Non-pigmented ciliary epithelial cell (primary cell): ENCODE data around the gene AFAP1L2.

ENCODE experiments used
- DNase-seq: peaks from one replicate; pipeline ENCODE4 v3.0.0-alpha.2; 2010; ENCODE audit warnings: low read depth

The AFAP1L2 gene

DNA sequence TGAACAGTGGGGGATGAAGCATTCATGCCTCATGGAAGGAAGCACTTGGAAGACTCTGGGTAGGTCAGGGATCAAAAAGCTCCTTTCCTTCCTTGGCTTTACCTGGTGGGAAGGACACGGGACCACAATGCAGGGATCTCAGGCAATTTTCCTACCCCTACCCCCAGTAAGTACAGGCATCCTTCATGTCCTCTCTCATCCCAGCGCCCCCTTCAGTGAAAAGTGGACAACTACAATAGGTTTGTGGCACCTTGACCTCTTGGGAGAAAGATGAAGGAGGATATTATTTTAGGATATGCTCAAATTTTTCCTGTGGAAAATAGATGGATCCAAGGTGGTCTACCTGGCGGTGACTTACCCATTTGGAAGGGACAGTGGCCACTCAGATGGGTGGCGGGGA, 16.5 kb downstream of the AFAP1L2 start:
- no peak for DNase-seq

DNA sequence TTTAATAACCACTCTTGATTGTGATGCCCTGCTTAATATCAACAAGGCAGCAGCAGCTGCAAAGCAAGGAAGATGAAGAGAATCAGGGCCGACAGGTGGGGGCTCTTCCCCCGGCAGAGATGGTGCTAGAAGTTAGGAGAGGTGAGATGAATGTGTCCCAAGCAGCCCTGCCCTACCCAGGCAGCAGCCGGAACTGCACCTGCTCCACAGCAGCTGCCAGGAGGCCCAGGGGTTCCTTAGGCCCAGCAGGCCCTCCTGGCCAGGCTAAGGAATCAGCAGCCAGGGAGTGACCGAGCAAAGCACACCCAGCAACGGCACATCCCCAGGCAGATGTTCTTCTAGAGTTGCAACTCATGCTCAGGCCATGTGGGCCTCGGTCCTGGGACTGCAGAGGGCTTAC, 17.9 kb downstream of the AFAP1L2 start:
- no peak for DNase-seq

- DNase-seq, result no peak
These were observed 18.7 kb downstream of the AFAP1L2 start for GRCh38 chr10:114385557-114385956.

- DNase-seq, result no peak
These were observed 19.7 kb downstream of the AFAP1L2 start for GRCh38 chr10:114384601-114385000.

- no peak for DNase-seq
These were observed 20.1 kb downstream of the AFAP1L2 start for GRCh38 chr10:114384181-114384580.

- DNase-seq, result no peak
These were observed 23.5 kb downstream of the AFAP1L2 start for GRCh38 chr10:114380797-114381196.

DNA sequence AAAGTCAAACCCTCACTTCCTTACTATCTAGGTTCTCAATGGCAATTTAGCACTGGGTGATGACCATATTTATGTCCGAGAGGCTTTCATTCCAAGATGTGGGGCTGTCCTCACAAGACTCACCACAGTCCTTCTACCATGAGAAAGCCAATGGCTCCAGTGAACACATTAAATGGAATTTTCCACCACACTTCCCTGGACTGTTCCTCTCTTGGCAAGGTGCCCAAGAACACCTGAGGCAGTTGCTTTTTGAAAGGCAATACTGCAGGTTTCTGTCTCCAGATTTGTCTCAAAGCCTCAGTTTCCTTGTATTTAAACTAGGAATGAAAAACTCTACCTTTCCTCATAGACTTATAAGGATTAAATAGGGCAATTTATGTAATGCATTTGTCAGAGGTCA, 24.2 kb downstream of the AFAP1L2 start:
- DNase-seq, result no peak

- no peak for DNase-seq
These were observed 24.7 kb downstream of the AFAP1L2 start for GRCh38 chr10:114379631-114380041.

DNA sequence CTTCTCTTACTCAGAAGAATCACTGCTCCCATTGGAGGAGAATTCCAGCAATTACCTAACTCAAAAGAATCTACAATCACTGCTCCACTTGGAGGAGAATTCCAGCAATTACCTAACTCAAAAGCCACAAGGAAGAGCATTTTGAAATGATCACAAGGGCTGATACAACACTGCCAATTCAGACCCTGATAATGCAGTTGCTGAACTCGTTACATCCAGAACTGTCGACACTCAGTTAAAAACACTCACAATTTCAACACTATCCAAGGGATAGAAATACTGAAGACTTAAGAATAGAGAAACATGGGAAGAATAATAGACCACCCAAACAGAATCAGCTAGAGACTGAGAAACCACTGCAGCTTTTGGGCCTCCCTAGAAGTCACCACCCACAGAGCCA, 27.8 kb downstream of the AFAP1L2 start:
- no peak for DNase-seq

DNA sequence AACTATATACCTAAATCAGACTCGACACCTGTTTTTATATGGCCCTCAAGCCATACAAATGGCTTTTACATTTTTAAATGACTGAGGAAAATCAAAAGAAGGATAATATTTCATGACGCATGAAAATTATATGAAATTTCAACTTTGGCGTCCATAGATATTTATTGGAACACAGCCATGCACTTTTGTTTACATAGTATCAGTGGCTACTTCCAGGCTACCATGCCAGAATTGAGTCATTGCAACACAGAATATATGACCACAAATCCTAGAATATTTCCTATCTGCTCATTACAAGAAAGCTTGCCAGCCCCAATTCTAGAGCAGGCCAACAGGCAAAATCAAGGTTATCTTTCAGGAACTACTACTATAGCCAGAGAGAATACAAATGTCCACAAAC, 29.3 kb downstream of the AFAP1L2 start:
- no peak for DNase-seq

DNA sequence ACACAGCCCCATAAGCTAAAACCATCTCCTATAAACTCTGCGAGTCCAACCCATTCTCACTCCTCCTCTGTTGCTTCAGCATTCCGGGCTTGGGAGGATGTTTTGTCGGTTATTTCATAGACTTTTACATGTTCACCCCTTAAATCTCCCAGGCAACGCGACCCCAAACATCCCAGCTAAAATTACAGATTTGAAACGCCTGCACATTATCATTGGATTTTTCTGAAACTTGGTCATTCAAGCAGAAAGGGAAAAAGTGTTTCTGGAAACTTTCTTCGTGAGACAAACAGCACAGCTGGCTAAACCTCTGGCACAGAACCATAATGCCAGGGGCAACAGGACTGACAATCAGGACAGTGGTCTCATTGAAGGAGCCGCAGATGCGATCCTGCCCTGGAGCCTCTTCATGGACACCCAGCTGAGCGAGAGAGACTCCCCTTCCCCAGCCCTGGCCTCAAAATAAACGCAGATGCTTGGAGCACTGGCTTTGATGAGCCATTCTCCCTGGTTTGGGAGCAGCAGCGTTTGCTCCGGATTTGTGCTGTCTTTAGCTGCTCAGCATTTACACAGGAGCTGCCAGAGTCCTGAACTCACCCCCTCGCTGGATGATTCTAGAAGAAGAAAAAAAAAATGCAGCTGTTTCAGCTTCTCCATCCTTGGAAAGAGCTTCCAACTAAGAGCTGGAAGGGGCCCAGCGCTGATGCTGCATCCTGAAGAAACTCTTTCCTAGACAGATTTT, 30.1 kb downstream of the AFAP1L2 start:
- DNase-seq, result no peak

- no peak for DNase-seq
These were observed 30.7 kb downstream of the AFAP1L2 start for GRCh38 chr10:114373631-114374030.

- DNase-seq, result no peak
These were observed 31.3 kb downstream of the AFAP1L2 start for GRCh38 chr10:114372995-114373394.

DNA sequence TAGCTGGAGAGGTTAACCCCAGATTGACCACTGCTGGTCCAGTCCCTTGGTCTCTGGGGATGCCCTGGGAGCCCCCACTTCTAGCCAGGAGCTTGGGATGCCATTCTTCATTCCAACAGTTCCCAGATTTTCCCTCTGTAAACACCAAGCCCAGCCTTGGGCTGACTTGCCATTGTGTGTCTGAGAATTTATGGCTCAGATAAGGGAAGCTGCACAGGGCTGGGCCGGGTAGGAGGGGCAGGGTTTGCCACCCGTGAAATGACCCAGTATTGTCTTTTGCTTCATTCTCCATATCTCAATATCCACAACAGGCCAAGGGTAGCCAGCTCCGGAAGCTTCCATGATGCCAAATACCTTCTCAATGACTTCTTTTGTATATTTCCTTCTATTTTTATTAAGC, 32.1 kb downstream of the AFAP1L2 start:
- no peak for DNase-seq

DNA sequence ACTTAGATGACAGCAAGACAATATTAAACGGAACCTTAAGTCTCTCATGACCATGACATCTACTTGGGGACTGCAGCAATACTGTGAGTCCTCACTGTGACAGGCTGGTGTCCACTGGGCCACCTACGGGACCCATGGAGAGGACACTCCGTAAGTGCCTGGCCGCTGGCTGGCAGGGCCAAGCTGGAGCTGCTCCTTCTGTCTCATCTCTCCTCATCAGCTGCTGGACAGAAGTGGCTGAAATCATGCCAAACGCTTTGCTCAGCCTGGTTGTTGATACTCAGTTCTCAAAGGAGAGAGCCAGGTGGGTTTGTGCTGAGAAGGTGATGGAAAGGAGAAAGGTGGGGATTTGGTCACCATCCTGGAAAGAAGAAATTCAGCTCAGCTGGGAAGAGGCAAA, 33.3 kb downstream of the AFAP1L2 start:
- no peak for DNase-seq

DNA sequence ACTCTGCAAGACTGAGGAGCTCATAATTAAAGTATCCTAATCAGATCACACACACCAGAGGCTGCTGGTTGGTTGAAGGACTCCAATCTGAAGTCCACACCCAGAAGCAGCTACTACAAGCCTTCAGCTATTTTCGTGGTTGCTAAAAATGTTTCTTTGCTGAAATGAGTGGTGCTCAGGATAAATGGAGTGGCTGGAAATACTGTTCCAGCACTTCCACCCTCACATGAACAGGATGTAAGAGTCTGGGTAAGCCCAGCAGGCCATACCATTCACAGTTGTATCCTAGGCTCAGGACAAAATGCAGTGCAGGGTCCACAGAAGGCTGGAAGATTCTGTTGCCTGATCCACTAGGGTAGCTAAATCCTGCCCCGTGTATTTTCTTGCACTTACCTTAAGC, 34.1 kb downstream of the AFAP1L2 start:
- DNase-seq, result no peak

DNA sequence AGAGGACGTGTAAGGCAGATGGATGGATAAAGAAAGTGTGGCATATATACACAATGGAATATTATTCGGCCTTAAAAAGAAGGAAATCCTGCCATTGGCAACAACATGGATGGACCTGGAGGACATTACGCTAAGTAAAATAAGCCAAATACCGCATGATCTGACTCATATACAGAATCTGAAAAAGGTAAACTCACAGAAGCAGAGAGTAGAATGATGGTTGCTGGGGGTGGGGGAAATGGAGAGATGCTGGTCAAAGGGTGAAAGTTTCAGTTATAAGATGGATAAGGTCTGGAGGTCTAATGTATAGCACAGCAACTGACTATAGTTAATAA, 36.3 kb downstream of the AFAP1L2 start:
- no peak for DNase-seq

- no peak for DNase-seq
These were observed 36.8 kb downstream of the AFAP1L2 start for GRCh38 chr10:114367351-114368056.

- no peak for DNase-seq
These were observed 39.6 kb downstream of the AFAP1L2 start for GRCh38 chr10:114364726-114365125.

DNA sequence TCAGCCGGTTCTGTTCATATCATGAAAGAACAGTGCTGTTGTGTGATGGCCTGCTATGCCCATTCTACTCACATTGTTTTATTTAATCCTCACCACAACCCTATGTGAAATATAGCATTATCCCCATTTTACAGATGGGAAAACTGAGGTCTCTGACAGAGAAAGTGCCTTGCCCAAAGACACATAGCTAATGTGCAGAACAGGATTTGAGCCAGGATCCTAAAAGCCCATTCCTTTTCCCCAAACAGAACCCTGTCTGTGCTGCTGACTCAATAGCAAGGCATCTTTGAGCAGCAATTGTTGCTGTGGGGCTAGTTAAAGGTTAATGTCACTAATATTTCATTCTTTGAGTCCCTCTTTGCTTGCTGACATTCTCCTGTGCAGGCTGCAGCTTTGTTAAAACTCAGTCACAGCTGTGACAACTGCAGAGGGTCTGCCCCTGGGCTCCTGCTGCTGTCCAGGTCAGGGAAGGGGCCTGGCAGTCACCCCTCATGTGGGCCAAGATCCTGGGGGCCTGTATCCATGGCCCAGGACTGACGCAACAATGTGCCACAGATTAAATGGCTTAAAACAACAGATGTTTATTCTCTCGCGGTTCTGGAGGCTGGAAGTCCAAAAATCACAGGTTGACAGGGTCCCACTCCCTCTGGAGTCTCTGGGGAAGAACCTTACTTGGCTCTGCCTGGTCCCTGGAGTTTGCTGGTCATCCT, 40.4 kb downstream of the AFAP1L2 start:
- no peak for DNase-seq

DNA sequence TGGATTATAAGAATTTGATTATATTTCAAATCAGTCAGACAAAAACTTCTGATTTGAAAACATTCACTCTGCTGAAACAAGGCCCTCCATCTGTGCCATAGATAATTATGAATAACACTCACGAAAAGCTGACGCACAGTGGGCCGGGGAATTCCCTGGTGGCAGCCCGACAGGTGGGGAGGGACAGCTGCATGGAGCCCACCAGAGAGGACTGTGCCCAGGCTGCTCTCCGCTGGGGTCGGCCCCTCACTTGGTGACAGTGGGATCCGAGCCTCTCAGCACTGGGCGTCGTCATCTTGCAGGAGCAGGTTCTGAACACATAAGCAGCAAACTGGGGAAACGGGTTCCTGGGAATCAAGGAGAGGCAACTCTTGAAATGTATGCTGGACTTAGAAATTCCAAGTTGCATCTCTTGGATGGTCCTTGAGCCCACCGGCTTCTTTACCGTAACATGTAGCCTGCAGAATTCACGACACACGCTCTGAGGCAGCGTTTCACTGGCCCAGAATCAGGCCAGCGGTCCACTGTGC, 41.4 kb downstream of the AFAP1L2 start:
- no peak for DNase-seq

DNA sequence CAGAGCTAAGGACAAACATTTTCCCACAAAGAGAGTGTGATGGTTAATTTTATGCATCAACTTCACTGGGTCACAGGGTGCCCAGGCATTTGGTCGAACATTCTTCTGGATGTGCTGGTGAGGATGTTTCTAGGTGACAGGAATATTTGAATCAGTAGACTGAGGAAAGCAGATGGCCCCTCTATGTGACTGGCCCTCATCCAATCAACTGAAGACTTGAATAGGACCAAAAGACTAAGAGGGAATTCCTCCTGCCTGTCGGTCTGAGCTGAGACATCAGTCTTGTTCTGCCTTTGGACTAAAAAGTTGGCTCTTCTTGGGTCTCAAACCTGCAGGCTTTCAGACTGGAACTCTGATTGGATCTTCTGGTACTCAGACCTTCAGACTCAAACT, 44.4 kb downstream of the AFAP1L2 start:
- no peak for DNase-seq
